SK-N-SH (cell line): ENCODE measurements around the gene ZMYND8. TPM values are rescaled to one million over a fixed set of nuclear protein-coding genes. Genes with fewer than 3 reads are reported as not detected.

Source experiments
- CTCF ChIA-PET: fragments of 300-600, 350-600 bp; formaldehyde crosslinking; extraction: SDS; loops from one replicate; lab custom pipeline; 2021; lab: Yijun Ruan, JAX
- POLR2A ChIA-PET: fragments of 350-600 bp; sonication (Branson Sonifier 250); formaldehyde crosslinking; extraction: SDS; loops from one replicate; lab custom pipeline; 2020; ENCODE audit warnings: antibody characterized with exemption, inconsistent platforms; lab: Yijun Ruan, JAX
- DNase-seq: peaks from one replicate; pipeline ENCODE4 v3.0.0; 2012
- H2AFZ ChIP-seq: fragments of 200-600 bp; sonication (generic); 2 replicates; pipeline ENCODE4 v1.8.1; 2016; ENCODE audit warnings: antibody characterized with exemption, mild to moderate bottlenecking, low read depth
- H3F3A ChIP-seq: fragments of 200-600 bp; sonication (generic); replicated peaks from 2 replicates; pipeline ENCODE3; 2016; ENCODE audit warnings: antibody characterized with exemption, mild to moderate bottlenecking; ENCODE audit not compliant: insufficient read depth
- H3K27ac ChIP-seq, 2 experiments: fragments of 200-500 bp in 1 of 2; fragments of 200-600 bp in 1 of 2; sonication (Bioruptor generic) in 1 of 2; sonication (generic), shearing (Covaris generic) in 1 of 2; 2 replicates each; pipeline versions ENCODE4 v1.5.1 to v1.6.1; 2014 to 2016; ENCODE audit warnings: low read depth in 2 of 2, inconsistent platforms in 1 of 2, low read length in 1 of 2, mild to moderate bottlenecking in 1 of 2, mixed read lengths in 1 of 2
- H3K27me3 ChIP-seq: fragments of 200-600 bp; sonication (generic), shearing (Covaris generic); 2 replicates; pipeline ENCODE4 v1.6.1; 2016; ENCODE audit warnings: mixed run types; ENCODE audit not compliant: insufficient read depth
- H3K36me3 ChIP-seq, 2 experiments: fragments of 200-500 bp in 1 of 2; fragments of 200-600 bp in 1 of 2; sonication (Bioruptor generic) in 1 of 2; sonication (generic) in 1 of 2; replicated peaks in 1 of 2; 2 replicates each; pipeline versions ENCODE3 to v1.5.1; 2014 to 2016; ENCODE audit warnings: low read length in 1 of 2, mild to moderate bottlenecking in 1 of 2; ENCODE audit not compliant: insufficient read depth in 2 of 2, control insufficient read depth in 1 of 2
- H3K4me1 ChIP-seq, 2 experiments: fragments of 200-500 bp in 1 of 2; fragments of 200-600 bp in 1 of 2; sonication (Bioruptor generic) in 1 of 2; sonication (generic), shearing (Covaris generic) in 1 of 2; 2 replicates each; pipeline versions ENCODE4 v1.5.1 to v1.6.1; 2014 to 2016; ENCODE audit warnings: low read depth in 1 of 2, low read length in 1 of 2, mixed run types in 1 of 2; ENCODE audit not compliant: insufficient read depth in 2 of 2, control insufficient read depth in 1 of 2
- H3K4me2 ChIP-seq: fragments of 200-600 bp; sonication (generic), shearing (Covaris generic); 2 replicates; pipeline ENCODE4 v1.6.1; 2017; ENCODE audit warnings: mixed run types
- H3K4me3 ChIP-seq, 2 experiments: fragments of 200-500 bp in 1 of 2; fragments of 200-600 bp in 1 of 2; sonication (Bioruptor generic) in 1 of 2; sonication (generic), shearing (Covaris generic) in 1 of 2; 2 replicates each; pipeline versions ENCODE4 v1.5.1 to v1.8.1; 2014 to 2016; ENCODE audit warnings: low read depth in 2 of 2, inconsistent platforms in 1 of 2, low read length in 1 of 2, mild to moderate bottlenecking in 1 of 2, mixed read lengths in 1 of 2, moderate library complexity in 1 of 2
- H3K79me2 ChIP-seq: fragments of 200-600 bp; sonication (generic); 2 replicates; pipeline ENCODE4 v1.8.1; 2017; ENCODE audit warnings: mild to moderate bottlenecking; ENCODE audit not compliant: insufficient read depth
- H3K9ac ChIP-seq: fragments of 200-600 bp; sonication (generic); 2 replicates; pipeline ENCODE4 v1.6.1; 2017; ENCODE audit warnings: mixed run types
- H3K9me2 ChIP-seq: fragments of 200-600 bp; sonication (generic); 2 replicates; pipeline ENCODE4 v1.6.1; 2017; ENCODE audit warnings: mixed run types
- H3K9me3 ChIP-seq: fragments of 200-600 bp; sonication (generic); 2 replicates; pipeline ENCODE4 v1.6.1; 2017; ENCODE audit warnings: mixed run types, mild to moderate bottlenecking, moderate library complexity
- H4K20me1 ChIP-seq: fragments of 200-600 bp; sonication (generic); 2 replicates; pipeline ENCODE4 v1.6.1; 2017; ENCODE audit warnings: mild to moderate bottlenecking, mixed run types; ENCODE audit not compliant: insufficient read depth
- ELF1 ChIP-seq: IDR thresholded peaks from 2 replicates; pipeline ENCODE4 v1.4.0; 2012
- EP300 ChIP-seq, 2 experiments: IDR thresholded peaks; 2 replicates each; pipeline versions ENCODE4 v1.4.0 to v1.6.1; 2012; ENCODE audit warnings: borderline replicate concordance in 1 of 2, low read depth in 1 of 2, low read length in 1 of 2
- EZH2phosphoT487 ChIP-seq: fragments of 200-600 bp; sonication (generic); IDR thresholded peaks from 2 replicates; pipeline ENCODE4 v1.6.1; 2017; ENCODE audit warnings: low read depth, mixed run types, mild to moderate bottlenecking, antibody characterized with exemption, moderate library complexity, borderline replicate concordance
- FOXM1 ChIP-seq: IDR thresholded peaks from 2 replicates; pipeline ENCODE4 v1.4.0; 2012; ENCODE audit warnings: low read depth, mild to moderate bottlenecking
- GABPA ChIP-seq: IDR thresholded peaks from 2 replicates; pipeline ENCODE4 v1.4.0; 2012; ENCODE audit warnings: low read depth, mild to moderate bottlenecking
- NFIC ChIP-seq: IDR thresholded peaks from 2 replicates; pipeline ENCODE4 v1.4.0; 2012; ENCODE audit warnings: borderline replicate concordance
- POLR2AphosphoS5 ChIP-seq: IDR thresholded peaks from 2 replicates; pipeline ENCODE4 v1.6.1; 2012; ENCODE audit warnings: low read depth, low read length
- RCOR1 ChIP-seq: fragments of 150-350 bp; IDR thresholded peaks from 2 replicates; pipeline ENCODE4 v1.6.1; 2017; ENCODE audit warnings: antibody characterized with exemption, low read length
- RXRA ChIP-seq: IDR thresholded peaks from 2 replicates; pipeline ENCODE4 v1.4.0; 2012; ENCODE audit warnings: low read depth, mild to moderate bottlenecking, borderline replicate concordance
- SIN3A ChIP-seq: IDR thresholded peaks from 2 replicates; pipeline ENCODE4 v1.6.1; 2012; ENCODE audit warnings: low read depth, mild to moderate bottlenecking, low read length, moderate library complexity, borderline replicate concordance
- TAF1 ChIP-seq: IDR thresholded peaks from 2 replicates; pipeline ENCODE4 v1.6.1; 2012; ENCODE audit warnings: low read depth, mild to moderate bottlenecking, low read length, moderate library complexity, borderline replicate concordance
- TCF12 ChIP-seq: IDR thresholded peaks from 2 replicates; pipeline ENCODE4 v1.4.0; 2012
- TEAD4 ChIP-seq: IDR thresholded peaks from 2 replicates; pipeline ENCODE4 v1.4.0; 2012; ENCODE audit warnings: mild to moderate bottlenecking, borderline replicate concordance; ENCODE audit not compliant: insufficient read depth
- USF1 ChIP-seq: IDR thresholded peaks from 2 replicates; pipeline ENCODE4 v1.4.0; 2012; ENCODE audit warnings: low read depth, borderline replicate concordance
- USF2 ChIP-seq: fragments of 150-350 bp; IDR thresholded peaks from 2 replicates; pipeline ENCODE4 v1.6.1; 2017; ENCODE audit warnings: antibody characterized with exemption, low read length, low read depth, borderline replicate concordance
- WGBS: methylation state at CpG from one replicate; pipeline ENCODE4 v1.1.6; 2017; ENCODE audit warnings: low lambda C conversion rate; 5-methylcytosine and 5-hydroxymethylcytosine counted together
- polyA plus RNA-seq, 3 experiments: library from polyadenylated mRNA; depleted of rRNA; stranded (reverse); fragments of >200 nt; gene quantifications; 2 replicates each; pipeline ENCODE4 v1.2.3, GENCODE V29; 2012

Gene ZMYND8
- polyA plus RNA-seq, 1 of the 3 experiments (the other 2 are of a cell fraction), result 25.3 TPM

GRCh38 chr20:47320990-47321805, 35.3 kb downstream of the ZMYND8 start:
- Histone ChIP-seq H3K4me3 (no peak overlapping the region), H3F3A (peaks cover 39% of the 10 kb centered on the region), H3K9ac (no peak overlapping the region), H4K20me1 (no peaks in the 10 kb centered on the region), H3K27me3 (no peaks in the 10 kb centered on the region), H3K9me2 (no peaks in the 10 kb centered on the region), H3K79me2 (peaks cover 99% of the 10 kb centered on the region), H3K27ac (peak overlapping the region in 1 of 2 experiments; percentile 17; a peak in 1 of 4 replicates), H3K9me3 (no peaks in the 10 kb centered on the region), H3K4me2 (no peak overlapping the region), H3K4me1 (peaks cover 28 to 43% of the 10 kb centered on the region in 2 experiments), H3K36me3 (peaks cover 0 to 8% of the 10 kb centered on the region in 2 experiments), H2AFZ (no peak overlapping the region)
- CTCF ChIA-PET, result interaction anchor here (1.2 to 1.3 kb wide), 2 partner anchors 17 to 49 kb away, joined by 3 to 4 read pairs; no protein-coding TSS in a partner anchor
- TF ChIP-seq RCOR1 (no peak), USF1 (no peak), USF2 (no peak), RXRA (no peak), TEAD4 (no peak)
- DNase-seq, result no peak
- POLR2A ChIA-PET, result interaction anchor here (0.7 kb wide), 1 partner anchor 19 kb away, joined by 4 read pairs; no protein-coding TSS in a partner anchor
- WGBS, result 97% methylated on average over 7 of the region's 7 CpGs

GRCh38 chr20:47319517-47320252, 36.8 kb downstream of the ZMYND8 start:
- POLR2A ChIA-PET, result no interaction called here
- WGBS, result 82% methylated on average over 16 of the region's 17 CpGs
- CTCF ChIA-PET, result no interaction called here
- Histone ChIP-seq H3K9me3 (no peaks in the 10 kb centered on the region), H3K36me3 (no peaks in the 10 kb centered on the region), H3K27ac (peak overlapping the region; percentile 88 to 98), H3K4me2 (peak overlapping the region; percentile 32; the same call in 1 of the 2 replicates), H3K9ac (peak overlapping the region; percentile 71; the same call in 1 of the 2 replicates), H3K79me2 (peaks cover 96% of the 10 kb centered on the region), H2AFZ (no peak overlapping the region), H3F3A (peaks cover 51% of the 10 kb centered on the region), H4K20me1 (no peaks in the 10 kb centered on the region), H3K27me3 (no peaks in the 10 kb centered on the region), H3K4me1 (peaks cover 29 to 55% of the 10 kb centered on the region in 2 experiments), H3K9me2 (no peaks in the 10 kb centered on the region), H3K4me3 (no peak overlapping the region)
- TF ChIP-seq TAF1 (no peak), USF2 (no peak), TCF12 (no peak), NFIC (no peak), EZH2phosphoT487 (no peak), RCOR1 (no peak), SIN3A (no peak), GABPA (no peak), TEAD4 (no peak), FOXM1 (no peak), EP300 (IDR thresholded peaks at IDR 0.05; ENCODE audit: borderline replicate concordance in 1 of 2, low read depth in 1 of 2, low read length in 1 of 2) (no peak), ELF1 (no peak), POLR2AphosphoS5 (no peak)
- no peak for DNase-seq
